GM12878 (cell line): Measurements from ENCODE around the gene CC2D1A. TPM values are rescaled to one million over a fixed set of nuclear protein-coding genes. Genes with fewer than 3 reads are reported as not detected.

Source experiments
- ASH2L ChIP-seq: fragments of 300-600, 200-600 bp; sonication (generic); IDR thresholded peaks from 2 replicates; pipeline ENCODE4 v1.6.1; 2017; ENCODE audit warnings: low read depth, mild to moderate bottlenecking, borderline replicate concordance
- BACH1 ChIP-seq: fragments of 450-650 bp; IDR thresholded peaks from 2 replicates; pipeline ENCODE4 v1.6.1; 2017; ENCODE audit warnings: mild to moderate bottlenecking, borderline replicate concordance
- CBX5 ChIP-seq: sonication (generic); IDR thresholded peaks from 2 replicates; pipeline ENCODE4 v1.6.1; 2016; ENCODE audit warnings: low read depth, moderate library complexity, mild to moderate bottlenecking, inconsistent platforms
- CEBPZ ChIP-seq: fragments of 150-350 bp; IDR thresholded peaks from 2 replicates; pipeline ENCODE4 v1.6.1; 2016; ENCODE audit warnings: low read depth, low read length
- CUX1 ChIP-seq: IDR thresholded peaks from 2 replicates; pipeline ENCODE4 v1.6.1; 2012; ENCODE audit warnings: improper control_type of control experiment, low read depth, low read length; ENCODE audit not compliant: insufficient replicate concordance
- E4F1 ChIP-seq: fragments of 450-650 bp; IDR thresholded peaks from 2 replicates; pipeline ENCODE4 v1.6.1; 2018; ENCODE audit warnings: borderline replicate concordance, mild to moderate bottlenecking; ENCODE audit not compliant: partially characterized antibody
- JUND ChIP-seq: IDR thresholded peaks from 2 replicates; pipeline ENCODE4 v1.6.1; 2012; ENCODE audit warnings: low read depth, mild to moderate bottlenecking, low read length, improper control_type of control experiment, moderate library complexity
- KLF5 ChIP-seq: fragments of 450-650 bp; IDR thresholded peaks from 2 replicates; pipeline ENCODE4 v1.6.1; 2014; ENCODE audit warnings: mild to moderate bottlenecking; ENCODE audit not compliant: partially characterized antibody
- MAX ChIP-seq: IDR thresholded peaks from 2 replicates; pipeline ENCODE4 v1.6.1; 2012; ENCODE audit warnings: low read depth, low read length, improper control_type of control experiment
- PBX3 ChIP-seq: IDR thresholded peaks from 2 replicates; pipeline ENCODE4 v1.6.1; 2011; ENCODE audit warnings: mild to moderate bottlenecking, low read depth, low read length, moderate library complexity; ENCODE audit not compliant: insufficient replicate concordance
- PKNOX1 ChIP-seq: fragments of 450-650 bp; IDR thresholded peaks from 2 replicates; pipeline ENCODE4 v1.6.1; 2016; ENCODE audit warnings: mild to moderate bottlenecking
- SPI1 ChIP-seq: IDR thresholded peaks from 2 replicates; pipeline ENCODE4 v1.6.1; 2011; ENCODE audit warnings: low read depth, mild to moderate bottlenecking, low read length, moderate library complexity, borderline replicate concordance; ENCODE audit not compliant: insufficient read depth
- polyA plus RNA-seq, 11 experiments: library from polyadenylated mRNA; depleted of rRNA in 4 of 11; unstranded in 6 of 11; stranded (reverse) in 5 of 11; fragments of >200 nt; fragmentation: Nextera tagmentation in 4 of 11; fragmentation: Illumina TruSeq in 1 of 11; extraction: Ambion mirVana in 4 of 11; extraction: Trizol in 1 of 11; gene quantifications; 1 replicate in 1 of 11; 2 replicates in 10 of 11; pipeline versions ENCODE4 v1.2.1 to v1.2.3, GENCODE V29; 2011 to 2016; ENCODE audit warnings: inconsistent platforms in 2 of 11, missing spikeins in 2 of 11, low read depth in 1 of 11
- total RNA-seq, 4 experiments: library from RNA; depleted of rRNA in 3 of 4; stranded (reverse); fragments of >200 nt in 3 of 4; fragmentation: Illumina TruSeq in 1 of 4; extraction: Trizol in 1 of 4; gene quantifications; 2 replicates each; pipeline versions ENCODE4 v1.2.1 to v1.2.3, GENCODE V29; 2013 to 2021

Gene CC2D1A
- total and polyA plus RNA-seq, 10 of the 15 experiments (the other 5 are each of a cell fraction or from before 2014, with no cell fraction given): 0.13 to 36.1 (median 16.1) TPM

GRCh38 chr19:13880059-13881043 lies 25.6 kb upstream of the CC2D1A start (continued):
- TF ChIP-seq CEBPZ (no peak), JUND (peak; percentile 82), PBX3 (no peak), CBX5 (0 out of 2 replicates have a peak, but pooled peaks have one; percentile 62), CUX1 (no peak), KLF5 (peak; percentile 85), SPI1 (no peak), E4F1 (no peak), ASH2L (no peak), PKNOX1 (0 out of 2 replicates have a peak, but pooled peaks have one; percentile 26), MAX (no peak), BACH1 (peak; percentile 93; the same call in 1 of the 2 replicates)
